Pons (tissue), 1 donor: ENCODE results near the gene RASGRP1.

Experiments
- DNase-seq: peaks from one replicate; pipeline ENCODE4 v3.0.0-alpha.2; 2016; ENCODE audit warnings: low spot score

The RASGRP1 gene

DNA sequence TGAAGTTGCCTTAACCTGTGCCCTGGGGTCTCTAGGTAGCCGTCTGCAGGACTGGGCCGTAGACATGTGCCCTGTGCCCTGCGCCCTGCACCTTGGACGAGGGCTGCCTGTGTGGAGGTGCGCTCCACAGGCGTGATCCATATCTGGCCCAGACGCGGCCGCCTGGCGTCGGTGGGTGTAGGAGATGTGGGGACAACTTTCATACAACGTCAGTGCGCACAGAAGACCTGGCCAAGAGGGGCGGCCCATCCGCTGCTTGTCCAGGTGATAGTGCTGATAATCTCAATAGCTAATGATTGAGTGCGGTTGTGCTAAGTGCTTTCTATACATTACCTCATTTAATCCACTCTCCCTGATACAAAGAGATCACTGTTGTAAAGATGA lies 665 bp upstream of the RASGRP1 start:
- DNase-seq = no peak

DNA sequence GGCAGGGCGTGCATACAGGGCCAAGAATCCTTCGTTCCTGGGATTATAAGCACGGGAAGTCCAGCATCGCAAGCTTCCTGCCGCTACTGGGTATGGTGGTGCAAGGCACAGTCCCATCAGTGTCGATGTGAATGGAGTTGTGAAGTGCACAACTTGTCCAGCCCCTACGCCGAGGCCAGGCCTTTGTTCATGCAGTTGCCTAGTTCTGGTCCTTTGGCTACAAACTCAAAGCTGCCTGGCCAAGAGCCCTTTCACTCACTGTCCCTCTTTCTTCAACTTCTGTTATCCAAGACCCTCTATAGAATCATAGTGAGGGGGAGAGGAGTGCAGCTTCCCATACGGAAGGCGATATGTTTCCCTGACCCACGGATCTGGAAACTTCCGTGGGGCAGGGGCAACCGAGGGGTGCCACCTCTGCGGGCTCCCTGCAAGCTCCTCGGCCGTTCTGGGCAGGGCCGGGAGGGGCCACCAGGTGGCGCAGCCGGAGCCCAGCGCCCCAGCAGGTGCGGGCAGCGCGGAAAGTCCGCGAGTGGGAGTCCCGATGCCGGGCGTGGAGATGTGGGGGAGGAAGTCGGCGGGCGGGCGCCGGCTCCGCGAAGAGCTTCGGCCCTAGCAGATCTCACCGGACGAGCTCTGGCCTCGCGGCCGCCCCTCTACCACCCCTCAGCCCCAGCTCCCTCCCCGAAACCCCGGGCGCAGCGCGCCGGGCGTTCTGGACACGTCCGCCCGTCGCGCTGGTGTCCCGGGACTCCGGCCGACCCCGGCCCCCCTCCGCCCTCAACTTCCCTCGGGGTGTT lies 693 bp downstream of the RASGRP1 start:
- peak; percentile 36 for DNase-seq

GRCh38 chr15:38562278-38562677 lies 2.3 kb downstream of the RASGRP1 start:
- no peak for DNase-seq

GRCh38 chr15:38560456-38560926 lies 4.1 kb downstream of the RASGRP1 start:
- no peak for DNase-seq

GRCh38 chr15:38559636-38560307 lies 4.8 kb downstream of the RASGRP1 start:
- DNase-seq = no peak

- no peak for DNase-seq
Measured at GRCh38 chr15:38559131-38559530, 5.5 kb downstream of the RASGRP1 start.

GRCh38 chr15:38558372-38559059 lies 6.1 kb downstream of the RASGRP1 start:
- no peak for DNase-seq

GRCh38 chr15:38557921-38558320 lies 6.7 kb downstream of the RASGRP1 start:
- DNase-seq = no peak

DNA sequence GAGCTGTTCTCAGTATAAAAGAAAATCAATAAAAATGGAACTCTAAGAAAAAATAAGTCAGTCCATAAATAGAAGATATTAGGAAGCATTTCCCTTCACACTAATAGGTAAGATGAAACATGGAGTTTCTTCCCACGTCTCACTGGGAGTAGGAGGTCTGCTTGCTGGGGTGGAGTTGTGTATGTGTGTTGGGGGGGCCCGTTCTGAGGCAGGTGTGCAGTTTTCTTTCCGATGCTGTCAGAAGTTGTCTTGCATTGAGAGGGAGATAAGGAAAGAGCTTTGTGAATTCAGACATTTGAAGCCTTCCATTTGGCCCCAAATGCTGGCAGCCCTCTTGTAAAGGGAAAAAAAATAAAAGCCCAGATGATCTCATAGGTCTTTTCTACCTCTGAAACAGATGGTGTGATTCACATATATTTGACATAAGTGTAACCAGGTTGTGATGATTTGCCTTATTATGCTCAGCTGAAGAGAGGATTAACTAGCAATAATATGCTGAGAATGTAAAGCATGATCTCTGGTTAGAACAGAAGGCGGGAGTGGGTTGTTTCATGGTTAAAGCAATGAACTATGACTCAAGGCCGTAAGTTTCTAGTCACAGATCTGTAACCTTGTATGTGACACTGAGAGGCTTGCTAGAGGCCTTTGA lies 8.8 kb downstream of the RASGRP1 start:
- no peak for DNase-seq

- DNase-seq = no peak
Measured at GRCh38 chr15:38554354-38554753, 10.3 kb downstream of the RASGRP1 start.

DNA sequence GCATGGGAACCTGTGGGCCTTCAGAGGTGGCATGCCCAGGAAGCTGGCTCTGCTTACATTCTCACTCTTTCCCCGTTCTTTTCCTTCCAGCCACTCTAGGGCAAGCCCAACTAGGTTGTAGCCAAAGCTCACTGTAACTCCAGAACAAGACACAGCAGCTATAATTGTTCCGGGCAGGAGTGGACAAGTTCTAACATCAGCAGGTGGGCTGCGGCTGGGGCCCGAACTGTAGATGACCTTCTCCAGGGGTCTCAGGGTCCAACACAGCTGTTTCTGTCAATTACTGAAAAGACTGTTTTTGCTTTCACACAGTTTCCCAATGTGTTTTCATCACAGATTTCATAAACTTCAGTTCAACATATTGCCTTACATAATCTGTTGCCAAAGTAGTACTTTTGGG lies 11.5 kb downstream of the RASGRP1 start:
- no peak for DNase-seq

GRCh38 chr15:38551720-38552648 lies 12.6 kb downstream of the RASGRP1 start:
- no peak for DNase-seq

DNA sequence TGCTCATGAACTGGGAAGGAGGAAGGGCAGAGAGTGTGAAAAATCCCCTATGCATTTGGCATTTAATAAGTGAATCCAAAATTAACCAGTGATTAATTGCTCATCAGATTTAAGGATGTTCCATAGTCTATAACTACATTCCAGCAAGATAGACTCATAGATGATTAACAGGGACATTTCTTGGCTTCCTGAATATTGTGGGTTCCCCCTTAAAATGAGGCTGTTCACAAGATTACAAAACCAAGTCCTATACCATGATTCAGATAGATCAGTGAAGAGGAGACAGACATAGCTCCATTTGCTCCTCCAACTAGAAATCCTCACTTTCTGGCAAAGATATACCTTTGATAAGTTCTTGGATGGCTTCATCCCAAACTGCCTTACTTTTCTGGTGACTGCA lies 15.4 kb downstream of the RASGRP1 start:
- no peak for DNase-seq

DNA sequence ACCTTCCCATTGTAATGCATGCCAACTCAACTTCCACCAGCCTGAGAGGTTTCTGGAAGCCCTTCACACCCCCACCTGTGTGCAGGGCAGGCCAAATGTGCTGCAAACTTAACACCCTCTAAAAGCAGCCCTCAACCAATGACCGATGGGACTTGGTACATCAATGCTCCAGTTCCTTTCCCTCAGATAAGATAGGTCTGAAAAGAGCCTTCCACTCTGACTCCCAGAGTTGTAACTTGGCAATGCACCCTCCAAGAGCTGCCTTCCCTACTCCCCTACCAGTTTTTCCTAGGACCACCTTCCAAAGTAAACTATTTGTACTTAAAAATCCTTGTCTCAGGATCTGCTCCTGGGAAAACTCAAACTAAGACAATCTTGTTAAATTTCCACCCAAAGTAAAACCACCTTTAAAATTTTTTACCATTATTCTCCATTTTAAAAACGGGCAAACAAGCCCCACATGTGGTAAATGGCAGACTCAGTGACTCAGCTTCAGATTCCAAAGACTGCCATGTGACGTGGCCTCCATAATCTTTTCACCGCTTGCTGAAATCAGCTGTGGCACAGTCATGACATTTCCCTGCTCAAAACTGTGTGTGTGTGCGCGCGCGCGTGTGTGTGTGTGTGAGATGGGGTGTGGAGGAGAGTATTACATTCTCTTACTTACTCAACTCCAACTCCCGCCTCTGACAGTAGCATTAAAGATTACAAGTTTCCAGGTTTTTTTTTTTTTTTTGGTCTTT lies 17.2 kb downstream of the RASGRP1 start:
- DNase-seq = no peak

DNA sequence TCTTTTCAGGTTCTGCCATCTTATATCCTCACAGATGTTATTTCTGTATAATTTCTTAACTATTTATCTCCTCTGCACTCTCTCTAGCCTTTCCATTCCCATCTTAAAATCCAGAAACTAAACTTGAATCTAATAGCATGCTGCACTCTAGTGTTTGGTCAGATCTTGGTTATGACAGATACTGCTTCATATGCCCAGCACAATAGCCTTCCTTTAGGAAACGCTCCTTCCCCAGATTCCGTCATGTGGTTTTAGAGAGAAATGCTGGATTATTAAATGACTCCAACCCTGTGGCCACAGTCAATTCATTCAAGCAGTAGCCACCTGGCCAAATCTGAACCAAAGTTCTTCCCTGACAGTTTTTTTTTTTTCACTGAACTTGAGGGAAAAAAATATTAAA lies 19.4 kb downstream of the RASGRP1 start:
- DNase-seq = no peak

DNA sequence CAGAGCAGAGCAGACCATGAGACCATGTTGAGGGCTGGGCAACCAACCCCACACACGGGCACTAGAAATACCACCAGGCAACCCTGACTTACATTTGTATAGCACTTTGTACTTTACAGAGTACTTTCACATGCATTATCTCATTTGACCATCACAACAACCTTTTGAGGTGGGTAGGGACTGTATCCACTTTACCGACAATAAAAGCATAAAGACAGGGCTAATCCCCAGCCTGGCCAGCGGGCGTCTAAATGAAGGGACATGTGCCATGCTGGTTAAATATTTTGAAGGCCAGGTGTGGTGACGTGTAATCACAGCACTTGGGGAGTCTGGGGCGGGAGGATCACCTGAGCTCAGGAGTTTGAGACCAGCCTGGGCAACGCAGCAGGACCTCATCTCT lies 23.6 kb downstream of the RASGRP1 start:
- DNase-seq = no peak

- DNase-seq = no peak
Measured at GRCh38 chr15:38540510-38540909, 24.1 kb downstream of the RASGRP1 start.

- DNase-seq = no peak
Measured at GRCh38 chr15:38539008-38539343, 25.6 kb downstream of the RASGRP1 start.

- DNase-seq = no peak
Measured at GRCh38 chr15:38538328-38539007, 26.1 kb downstream of the RASGRP1 start.

DNA sequence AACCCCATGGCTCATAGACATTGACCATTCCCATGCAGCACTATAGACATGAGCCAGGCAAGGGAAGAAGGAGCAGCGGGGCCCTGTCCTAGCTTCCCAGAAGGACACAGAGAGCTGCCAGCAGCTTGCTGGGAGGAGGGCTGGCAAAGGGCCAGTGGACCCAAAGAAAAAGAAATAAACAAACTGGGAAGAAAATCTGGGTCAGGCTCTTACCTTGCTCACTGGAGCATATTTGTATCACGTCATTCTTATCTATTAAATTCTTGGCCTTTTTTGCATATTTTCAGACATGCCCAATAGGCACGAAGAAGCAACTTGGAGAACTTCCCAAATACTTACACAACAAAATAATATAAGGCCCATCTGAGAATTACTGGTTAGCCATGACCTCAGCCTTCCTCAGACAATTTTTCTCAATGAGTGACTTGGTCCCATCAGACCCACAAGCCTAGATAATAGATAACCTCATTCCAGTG lies 28.4 kb downstream of the RASGRP1 start:
- DNase-seq = no peak
